ENCODE results near the gene WDR45B. TPM values are rescaled to one million over a fixed set of nuclear protein-coding genes. Genes with fewer than 3 reads are reported as not detected.

Gene WDR45B
- total RNA-seq, 1 experiment from 2014 or later, result 132 TPM

DNA sequence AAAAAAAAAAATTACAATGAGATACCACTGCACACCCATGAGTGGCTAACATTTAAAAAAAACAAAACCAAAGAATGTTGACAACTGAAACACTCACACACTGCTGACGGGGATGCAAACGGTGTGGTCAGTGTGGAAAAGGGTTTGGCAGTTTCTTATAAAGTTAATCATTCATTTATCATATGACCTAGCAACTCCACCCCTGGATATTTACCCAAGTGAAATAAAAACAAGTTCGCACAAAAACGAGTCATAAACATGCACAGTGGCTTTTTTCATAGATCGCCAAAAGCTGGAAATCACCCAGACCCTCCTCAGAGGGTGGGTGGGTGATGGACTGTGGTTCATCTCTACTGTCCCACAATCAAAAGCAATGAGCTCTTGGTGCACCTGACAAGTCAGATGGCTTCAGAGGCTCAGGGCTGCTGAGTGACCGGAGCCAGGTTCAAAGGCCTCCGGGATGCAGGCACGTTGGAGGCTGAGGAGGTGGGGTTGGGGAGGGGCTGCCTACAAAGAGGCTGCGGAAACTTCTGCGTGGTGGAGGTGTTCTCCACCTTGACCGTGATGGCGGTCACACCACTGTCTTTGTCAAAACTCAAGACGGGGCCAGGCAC, 36.1 kb upstream of the WDR45B start:
- TF ChIP-seq POLR2AphosphoS5 (IDR thresholded peaks at IDR 0.05; ENCODE audit: low read depth, low read length), result no peak
- TF ChIP-seq, protein P1, sequence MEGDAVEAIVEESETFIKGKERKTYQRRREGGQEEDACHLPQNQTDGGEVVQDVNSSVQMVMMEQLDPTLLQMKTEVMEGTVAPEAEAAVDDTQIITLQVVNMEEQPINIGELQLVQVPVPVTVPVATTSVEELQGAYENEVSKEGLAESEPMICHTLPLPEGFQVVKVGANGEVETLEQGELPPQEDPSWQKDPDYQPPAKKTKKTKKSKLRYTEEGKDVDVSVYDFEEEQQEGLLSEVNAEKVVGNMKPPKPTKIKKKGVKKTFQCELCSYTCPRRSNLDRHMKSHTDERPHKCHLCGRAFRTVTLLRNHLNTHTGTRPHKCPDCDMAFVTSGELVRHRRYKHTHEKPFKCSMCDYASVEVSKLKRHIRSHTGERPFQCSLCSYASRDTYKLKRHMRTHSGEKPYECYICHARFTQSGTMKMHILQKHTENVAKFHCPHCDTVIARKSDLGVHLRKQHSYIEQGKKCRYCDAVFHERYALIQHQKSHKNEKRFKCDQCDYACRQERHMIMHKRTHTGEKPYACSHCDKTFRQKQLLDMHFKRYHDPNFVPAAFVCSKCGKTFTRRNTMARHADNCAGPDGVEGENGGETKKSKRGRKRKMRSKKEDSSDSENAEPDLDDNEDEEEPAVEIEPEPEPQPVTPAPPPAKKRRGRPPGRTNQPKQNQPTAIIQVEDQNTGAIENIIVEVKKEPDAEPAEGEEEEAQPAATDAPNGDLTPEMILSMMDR (IDR thresholded peaks at IDR 0.05), result no peak
- TF ChIP-seq TCF7L2 (IDR thresholded peaks at IDR 0.05; ENCODE audit: low read depth, low read length), result no peak
- H3K9me3 ChIP-seq (ENCODE audit: control insufficient read depth, insufficient read depth, low read depth, low read length), result peaks cover 4% of the 10 kb centered on the region; the same call in 1 of the 2 replicates
- ChIA-PET CTCF (interaction anchor here (0.7 kb wide), 1 partner anchor 190 kb away, joined by 3 read pairs; no protein-coding TSS in a partner anchor), POLR2A (no interaction called here)
- H3K27ac ChIP-seq (ENCODE audit: low read length), result no peak overlapping the region
- H3K4me1 ChIP-seq (ENCODE audit: control insufficient read depth, insufficient read depth, low read length), result no peaks in the 10 kb centered on the region
- DNase-seq (ENCODE audit: low read depth, low spot score), result no peak
- BruUV-seq (replicated peaks), result no TSS peak
- H3K4me3 ChIP-seq (ENCODE audit: low read depth in 2 of 2, low read length in 2 of 2), result no peak overlapping the region
- in situ Hi-C loops (cut with HindIII; ENCODE audit: low pct_unique_long_range_greater_than_20kb, low sequenced_read_pairs) (no loop called here), intact Hi-C loops (cut with micrococcal nuclease; ENCODE audit: unreplicated experiment) (no loop called here)
- H3K27me3 ChIP-seq (ENCODE audit: control insufficient read depth, insufficient read depth, low read length), result no peaks in the 10 kb centered on the region
- ATAC-seq, result no peak
- no peaks in the 10 kb centered on the region for H3K36me3 ChIP-seq (ENCODE audit: control insufficient read depth, insufficient read depth, low read length)

DNA sequence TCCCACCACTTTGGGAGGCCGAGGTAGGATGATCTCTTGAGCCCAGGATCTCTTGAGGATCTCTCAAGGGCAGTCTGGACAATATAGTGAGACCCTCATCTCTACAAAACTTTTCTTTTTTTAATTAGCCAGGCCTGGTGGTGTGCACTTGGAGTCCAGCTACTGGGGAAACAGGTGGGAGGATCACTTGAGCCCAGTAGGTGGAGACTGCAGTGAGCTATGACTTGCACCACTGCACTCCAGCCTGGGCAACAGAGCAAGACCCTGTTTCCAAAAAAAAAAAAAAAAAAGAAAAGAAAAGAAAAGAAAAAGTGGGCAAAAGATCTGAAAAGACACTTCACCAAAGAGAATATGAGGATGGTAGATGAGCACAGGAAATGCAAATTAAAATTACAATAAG, 35.3 kb upstream of the WDR45B start:
- intact Hi-C loops (cut with micrococcal nuclease; ENCODE audit: unreplicated experiment), result no loop called here
- no peak for ATAC-seq
- TF ChIP-seq, protein P2, sequence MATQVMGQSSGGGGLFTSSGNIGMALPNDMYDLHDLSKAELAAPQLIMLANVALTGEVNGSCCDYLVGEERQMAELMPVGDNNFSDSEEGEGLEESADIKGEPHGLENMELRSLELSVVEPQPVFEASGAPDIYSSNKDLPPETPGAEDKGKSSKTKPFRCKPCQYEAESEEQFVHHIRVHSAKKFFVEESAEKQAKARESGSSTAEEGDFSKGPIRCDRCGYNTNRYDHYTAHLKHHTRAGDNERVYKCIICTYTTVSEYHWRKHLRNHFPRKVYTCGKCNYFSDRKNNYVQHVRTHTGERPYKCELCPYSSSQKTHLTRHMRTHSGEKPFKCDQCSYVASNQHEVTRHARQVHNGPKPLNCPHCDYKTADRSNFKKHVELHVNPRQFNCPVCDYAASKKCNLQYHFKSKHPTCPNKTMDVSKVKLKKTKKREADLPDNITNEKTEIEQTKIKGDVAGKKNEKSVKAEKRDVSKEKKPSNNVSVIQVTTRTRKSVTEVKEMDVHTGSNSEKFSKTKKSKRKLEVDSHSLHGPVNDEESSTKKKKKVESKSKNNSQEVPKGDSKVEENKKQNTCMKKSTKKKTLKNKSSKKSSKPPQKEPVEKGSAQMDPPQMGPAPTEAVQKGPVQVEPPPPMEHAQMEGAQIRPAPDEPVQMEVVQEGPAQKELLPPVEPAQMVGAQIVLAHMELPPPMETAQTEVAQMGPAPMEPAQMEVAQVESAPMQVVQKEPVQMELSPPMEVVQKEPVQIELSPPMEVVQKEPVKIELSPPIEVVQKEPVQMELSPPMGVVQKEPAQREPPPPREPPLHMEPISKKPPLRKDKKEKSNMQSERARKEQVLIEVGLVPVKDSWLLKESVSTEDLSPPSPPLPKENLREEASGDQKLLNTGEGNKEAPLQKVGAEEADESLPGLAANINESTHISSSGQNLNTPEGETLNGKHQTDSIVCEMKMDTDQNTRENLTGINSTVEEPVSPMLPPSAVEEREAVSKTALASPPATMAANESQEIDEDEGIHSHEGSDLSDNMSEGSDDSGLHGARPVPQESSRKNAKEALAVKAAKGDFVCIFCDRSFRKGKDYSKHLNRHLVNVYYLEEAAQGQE (IDR thresholded peaks at IDR 0.05; ENCODE audit: insufficient read depth in 1 of 2, low read depth in 2 of 2, low read length in 1 of 2), result no peak
- TF ChIP-seq TCF7L2 (IDR thresholded peaks at IDR 0.05; ENCODE audit: low read depth, low read length), result no peak
- TF ChIP-seq, protein P1 (IDR thresholded peaks at IDR 0.05), result no peak
- no peak for TF ChIP-seq SIN3A (IDR thresholded peaks at IDR 0.05; ENCODE audit: borderline replicate concordance, insufficient read depth, low read depth, low read length)
- no peak for TF ChIP-seq POLR2AphosphoS5 (IDR thresholded peaks at IDR 0.05; ENCODE audit: low read depth, low read length)
- H3K4me3 ChIP-seq (ENCODE audit: low read depth in 2 of 2, low read length in 2 of 2), result no peak overlapping the region
- ChIA-PET POLR2A (no interaction called here), CTCF (interaction anchor here (0.6 to 0.7 kb wide), 2 partner anchors 191 to 728 kb away, joined by 3 to 4 read pairs; no protein-coding TSS in a partner anchor)
- BruUV-seq (replicated peaks), result no TSS peak
- DNase-seq (ENCODE audit: low read depth, low spot score), result no peak
- no peak overlapping the region for H3K27ac ChIP-seq (ENCODE audit: low read length)
- no peaks in the 10 kb centered on the region for H3K4me1 ChIP-seq (ENCODE audit: control insufficient read depth, insufficient read depth, low read length)
- no peaks in the 10 kb centered on the region for H3K27me3 ChIP-seq (ENCODE audit: control insufficient read depth, insufficient read depth, low read length)
- peaks cover 4% of the 10 kb centered on the region; the same call in 1 of the 2 replicates for H3K9me3 ChIP-seq (ENCODE audit: control insufficient read depth, insufficient read depth, low read depth, low read length)
- in situ Hi-C loops (cut with HindIII; ENCODE audit: low pct_unique_long_range_greater_than_20kb, low sequenced_read_pairs), result no loop called here
- H3K36me3 ChIP-seq (ENCODE audit: control insufficient read depth, insufficient read depth, low read length), result no peaks in the 10 kb centered on the region
